Neuronal stem cell (in vitro differentiated cells): ENCODE measurements around the gene NAMPT.
"Not testable (repeated sequence)": the region's sequence is repeated elsewhere in the genome, so short reads cannot be mapped to it uniquely, and the experiment has no call there.

Source experiments
- DNase-seq: peaks from one replicate; pipeline ENCODE4 v3.0.0-alpha.2; 2013; ENCODE audit warnings: low spot score
- H2AFZ ChIP-seq: one replicate; pipeline ENCODE4 v1.6.1; 2013; ENCODE audit warnings: mild to moderate bottlenecking, low read length, inconsistent platforms
- H2AK5ac ChIP-seq: 2 replicates; pipeline ENCODE4 v1.6.1; 2013; ENCODE audit warnings: low read depth, mild to moderate bottlenecking, inconsistent platforms, low read length, moderate library complexity, mixed read lengths
- H2BK120ac ChIP-seq: 2 replicates; pipeline ENCODE4 v1.6.1; 2013; ENCODE audit warnings: low read depth, mild to moderate bottlenecking, inconsistent platforms, low read length, moderate library complexity, mixed read lengths
- H2BK12ac ChIP-seq: one replicate; pipeline ENCODE4 v1.6.1; 2013; ENCODE audit warnings: low read length, inconsistent platforms
- H2BK15ac ChIP-seq: 2 replicates; pipeline ENCODE4 v1.6.1; 2013; ENCODE audit warnings: mild to moderate bottlenecking, low read length, inconsistent platforms, mixed read lengths
- H2BK5ac ChIP-seq: one replicate; pipeline ENCODE4 v1.6.1; 2013; ENCODE audit warnings: inconsistent platforms, mild to moderate bottlenecking, low read length, moderate library complexity
- H3K14ac ChIP-seq: one replicate; pipeline ENCODE4 v1.6.1; 2013; ENCODE audit warnings: low read length, inconsistent platforms
- H3K18ac ChIP-seq: 2 replicates; pipeline ENCODE4 v1.6.1; 2013; ENCODE audit warnings: low read length, inconsistent platforms
- H3K23ac ChIP-seq: 2 replicates; pipeline ENCODE4 v1.6.1; 2013; ENCODE audit warnings: low read depth, mild to moderate bottlenecking, mixed read lengths, low read length, inconsistent platforms; ENCODE audit not compliant: poor library complexity
- H3K27ac ChIP-seq: replicated peaks from 3 replicates; pipeline ENCODE4 v1.5.1; 2013; ENCODE audit warnings: low read length, inconsistent platforms
- H3K27me3 ChIP-seq, 3 experiments: 2 replicates each; pipeline ENCODE4 v1.6.1; 2013; ENCODE audit warnings: low read length in 3 of 3, mild to moderate bottlenecking in 2 of 3, inconsistent platforms in 1 of 3, low read depth in 1 of 3, mixed read lengths in 1 of 3, moderate library complexity in 1 of 3; ENCODE audit not compliant: control insufficient read depth in 3 of 3, insufficient read depth in 3 of 3
- H3K36me3 ChIP-seq, 2 donors: replicated peaks in 1 of 2; 2 replicates each; pipeline ENCODE4 v1.6.1; 2013; ENCODE audit warnings: low read length in 2 of 2; ENCODE audit not compliant: control insufficient read depth in 2 of 2, insufficient read depth in 2 of 2
- H3K4ac ChIP-seq: 2 replicates; pipeline ENCODE4 v1.6.1; 2013; ENCODE audit warnings: inconsistent platforms, mild to moderate bottlenecking, low read length, moderate library complexity
- H3K4me1 ChIP-seq, 2 donors: 1 replicate in 1 of 2; 2 replicates in 1 of 2; pipeline ENCODE4 v1.6.1; 2013; ENCODE audit warnings: low read length in 2 of 2, low read depth in 1 of 2; ENCODE audit not compliant: control insufficient read depth in 2 of 2, insufficient read depth in 1 of 2
- H3K4me2 ChIP-seq: one replicate; pipeline ENCODE4 v1.6.1; 2013; ENCODE audit warnings: mild to moderate bottlenecking, low read length, inconsistent platforms; ENCODE audit not compliant: insufficient read depth, poor library complexity, severe bottlenecking
- H3K4me3 ChIP-seq, 2 donors: 2 replicates each; pipeline ENCODE4 v1.5.1; 2013; ENCODE audit warnings: low read length in 2 of 2, mild to moderate bottlenecking in 2 of 2, inconsistent platforms in 1 of 2, moderate library complexity in 1 of 2
- H3K79me1 ChIP-seq: one replicate; pipeline ENCODE4 v1.6.1; 2013; ENCODE audit warnings: low read depth, mild to moderate bottlenecking, inconsistent platforms, low read length, moderate library complexity
- H3K9ac ChIP-seq: one replicate; pipeline ENCODE4 v1.6.1; 2013; ENCODE audit warnings: mild to moderate bottlenecking, low read depth, low read length, inconsistent platforms; ENCODE audit not compliant: poor library complexity
- H3K9me3 ChIP-seq, 2 donors: replicated peaks in 1 of 2; 2 replicates each; pipeline versions ENCODE3 to v1.6.1; 2013; ENCODE audit warnings: low read length in 2 of 2, mild to moderate bottlenecking in 2 of 2, inconsistent platforms in 1 of 2, low read depth in 1 of 2, mixed read lengths in 1 of 2, moderate library complexity in 1 of 2; ENCODE audit not compliant: control insufficient read depth in 2 of 2, insufficient read depth in 1 of 2
- H4K8ac ChIP-seq: one replicate; pipeline ENCODE4 v1.6.1; 2013; ENCODE audit warnings: low read depth, mild to moderate bottlenecking, inconsistent platforms, low read length, moderate library complexity
- H4K91ac ChIP-seq: one replicate; pipeline ENCODE4 v1.6.1; 2013; ENCODE audit warnings: low read length, low read depth, mild to moderate bottlenecking, inconsistent platforms; ENCODE audit not compliant: poor library complexity
- WGBS, 2 donors: extraction: QIAGEN DNeasy Blood & Tissue Kit; methylation state at CpG; one replicate each; pipeline ENCODE4 v1.1.7; 2013; ENCODE audit warnings: missing lambda C conversion rate in 2 of 2, mixed read lengths in 1 of 2; ENCODE audit not compliant: insufficient read length in 2 of 2, insufficient replicate concordance in 1 of 2; ENCODE audit errors: extremely low coverage in 2 of 2; 5-methylcytosine and 5-hydroxymethylcytosine counted together

Gene NAMPT

GRCh38 chr7:106216517-106216922 is 68.3 kb downstream of the NAMPT start:
- Histone ChIP-seq H3K27me3 (peaks cover 0 to 9% (median 0%) of the 10 kb centered on the region in 3 experiments), H3K79me1 (no peaks in the 10 kb centered on the region), H4K8ac (no peak overlapping the region), H3K4me2 (no peak overlapping the region), H3K18ac (no peak overlapping the region), H2AFZ (no peak overlapping the region), H2BK15ac (no peak overlapping the region), H3K4me1 (no peaks in the 10 kb centered on the region), H3K9ac (no peak overlapping the region), H3K9me3 (no peaks in the 10 kb centered on the region), H3K27ac (no peak overlapping the region), H4K91ac (no peak overlapping the region), H2AK5ac (no peak overlapping the region), H2BK12ac (no peak overlapping the region), H2BK5ac (no peak overlapping the region), H3K36me3 (no peaks in the 10 kb centered on the region), H3K4ac (no peak overlapping the region), H3K4me3 (no peak overlapping the region), H3K14ac (no peak overlapping the region), H2BK120ac (no peak overlapping the region), H3K23ac (no peak overlapping the region)
- WGBS, 2 donors = no CpG with 5 or more reads among the region's 2 CpGs
- no peak for DNase-seq

GRCh38 chr7:106215868-106216516 is 68.8 kb downstream of the NAMPT start:
- WGBS, 2 donors = no CpG with 5 or more reads among the region's 8 CpGs
- Histone ChIP-seq H3K36me3 (no peaks in the 10 kb centered on the region), H3K79me1 (no peaks in the 10 kb centered on the region), H3K4me2 (no peak overlapping the region), H3K27ac (no peak overlapping the region), H2BK120ac (no peak overlapping the region), H3K23ac (no peak overlapping the region), H2AK5ac (no peak overlapping the region), H4K91ac (no peak overlapping the region), H3K4me1 (no peaks in the 10 kb centered on the region), H3K4ac (no peak overlapping the region), H3K4me3 (no peak overlapping the region), H3K9ac (no peak overlapping the region), H3K27me3 (peaks cover 0 to 9% (median 0%) of the 10 kb centered on the region in 3 experiments), H3K14ac (no peak overlapping the region), H3K18ac (no peak overlapping the region), H3K9me3 (no peaks in the 10 kb centered on the region), H2BK12ac (no peak overlapping the region), H2BK5ac (no peak overlapping the region), H2BK15ac (no peak overlapping the region), H4K8ac (no peak overlapping the region), H2AFZ (no peak overlapping the region)
- DNase-seq = no peak

- H3K18ac ChIP-seq, H3K36me3 ChIP-seq, H2AFZ ChIP-seq, H2BK120ac ChIP-seq, H2AK5ac ChIP-seq, H2BK5ac ChIP-seq, H3K23ac ChIP-seq, H3K4ac ChIP-seq, H2BK15ac ChIP-seq, H3K4me2 ChIP-seq, H3K27ac ChIP-seq, H3K9ac ChIP-seq, H2BK12ac ChIP-seq, DNase-seq, H3K79me1 ChIP-seq, H3K4me1 ChIP-seq, H3K9me3 ChIP-seq, H3K27me3 ChIP-seq, H4K91ac ChIP-seq, H3K4me3 ChIP-seq, H3K14ac ChIP-seq, H4K8ac ChIP-seq: not testable (repeated sequence)
- WGBS, 2 donors = no CpG with 5 or more reads among the region's 7 CpGs
Observed at GRCh38 chr7:106208944-106209343, 75.8 kb downstream of the NAMPT start.

- Histone ChIP-seq H3K9ac (no peak overlapping the region), H4K8ac (no peak overlapping the region), H3K27ac (no peak overlapping the region), H2BK15ac (peak overlapping the region; percentile 3), H2BK120ac (no peak overlapping the region), H3K9me3 (peaks cover 2 to 3% of the 10 kb centered on the region in 2 donors), H2BK5ac (no peak overlapping the region), H4K91ac (no peak overlapping the region), H2BK12ac (no peak overlapping the region), H2AK5ac (no peak overlapping the region), H3K27me3 (peaks cover 0 to 7% (median 0%) of the 10 kb centered on the region in 3 experiments), H3K18ac (no peak overlapping the region), H2AFZ (no peak overlapping the region), H3K4me2 (no peak overlapping the region), H3K23ac (no peak overlapping the region), H3K79me1 (no peaks in the 10 kb centered on the region), H3K14ac (no peak overlapping the region), H3K36me3 (no peaks in the 10 kb centered on the region), H3K4me3 (no peak overlapping the region), H3K4ac (no peak overlapping the region), H3K4me1 (no peaks in the 10 kb centered on the region)
- DNase-seq = no peak
- WGBS, 2 donors = no CpG with 5 or more reads among the region's 7 CpGs
Observed at GRCh38 chr7:106206826-106207541, 77.8 kb downstream of the NAMPT start.
